Mucosa of stomach (tissue), 1 donor: ENCODE results near the gene ADA.
A peak's percentile ranks its signal among the peaks of the same experiment; 100 is the strongest.
"Not testable (repeated sequence)": the region's sequence is repeated elsewhere in the genome, so short reads cannot be mapped to it uniquely, and the experiment has no call there.

Experiments used
- H3K27me3 ChIP-seq: one replicate; pipeline ENCODE4 v1.7.0; 2013; ENCODE audit warnings: mild to moderate bottlenecking, low read length; ENCODE audit not compliant: control insufficient read depth, insufficient read depth
- H3K36me3 ChIP-seq: one replicate; pipeline ENCODE4 v1.7.0; 2013; ENCODE audit warnings: low read length; ENCODE audit not compliant: control insufficient read depth, insufficient read depth
- H3K4me1 ChIP-seq: one replicate; pipeline ENCODE4 v1.7.0; 2013; ENCODE audit warnings: mild to moderate bottlenecking, low read length; ENCODE audit not compliant: control insufficient read depth, insufficient read depth
- H3K4me3 ChIP-seq: one replicate; pipeline ENCODE4 v1.7.0; 2013; ENCODE audit warnings: low read length
- H3K9ac ChIP-seq: one replicate; pipeline ENCODE4 v1.7.0; 2013; ENCODE audit warnings: mild to moderate bottlenecking, low read length, moderate library complexity
- H3K9me3 ChIP-seq: one replicate; pipeline ENCODE4 v1.7.0; 2013; ENCODE audit warnings: mild to moderate bottlenecking, low read length, moderate library complexity; ENCODE audit not compliant: control insufficient read depth
- donor health status: Pancreatic carcinoma.

Gene ADA

DNA sequence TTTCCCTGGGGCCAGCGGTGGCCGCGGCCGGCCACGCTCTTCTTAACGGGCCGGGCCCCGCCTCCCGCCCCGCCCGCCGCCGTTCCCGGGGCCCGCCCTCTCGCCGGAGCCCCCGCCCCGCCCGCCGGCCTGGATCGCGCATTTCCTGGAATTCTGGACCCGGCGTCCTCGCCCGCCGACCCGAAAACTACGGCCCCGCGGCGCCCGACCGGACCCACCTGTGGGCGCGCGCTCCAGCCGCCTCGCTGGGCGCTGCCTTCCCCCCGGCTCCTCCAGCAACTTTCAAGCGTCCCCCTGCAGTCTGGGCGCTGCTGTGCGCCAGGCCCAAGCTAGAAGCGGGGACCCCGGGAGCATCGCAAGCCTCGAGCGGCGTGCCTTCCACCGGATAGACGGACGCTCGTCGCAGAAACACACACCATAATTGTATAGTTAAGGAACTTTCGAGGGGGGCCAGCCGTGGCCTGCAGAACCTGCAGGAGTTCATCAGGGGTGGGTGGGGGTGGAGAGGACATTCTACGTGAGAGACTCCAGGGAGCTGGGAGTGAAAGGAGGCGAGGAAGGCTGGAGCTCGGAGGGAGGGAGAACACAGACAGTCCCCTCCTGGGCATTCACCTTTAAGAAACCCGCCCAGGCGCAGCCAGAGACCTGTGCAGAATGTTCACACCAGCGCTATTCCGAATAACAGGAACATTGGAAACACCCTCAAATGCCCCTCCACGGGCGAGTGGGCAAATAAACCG lies at the start of gene ADA:
TSS of gene ADA (minus strand) at position 16 of the 740 bp plus-strand sequence. CDS start 92 bp downstream, outside the sequence.
- no peaks in the 10 kb centered on the region for H3K27me3 ChIP-seq
- H3K9ac ChIP-seq: peak within 1 kb of the TSS; percentile 58
- H3K4me1 ChIP-seq: peaks cover 8% of the 10 kb centered on the region
- no peaks in the 10 kb centered on the region for H3K9me3 ChIP-seq
- H3K36me3 ChIP-seq: no peaks in the 10 kb centered on the region
- H3K4me3 ChIP-seq: peak within 1 kb of the TSS; percentile 74

DNA sequence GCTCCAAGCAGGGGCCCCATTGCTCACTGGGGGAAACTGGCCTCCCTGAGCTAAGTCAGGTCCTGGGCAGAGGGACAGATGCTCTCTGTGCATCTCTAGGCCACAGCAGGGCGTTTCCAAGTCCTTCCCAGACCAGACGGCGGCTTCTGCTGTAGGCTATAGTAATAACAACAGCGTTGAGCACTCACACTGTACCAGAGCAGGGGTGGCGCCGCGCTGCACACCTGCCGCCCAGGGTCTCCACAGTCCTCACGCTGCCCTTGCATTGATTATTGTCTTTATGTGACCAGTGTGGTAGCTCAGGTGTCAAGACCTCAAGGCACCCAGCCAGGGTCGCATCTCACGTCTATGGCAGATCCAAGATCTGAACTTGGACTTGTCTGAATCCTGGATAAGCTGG lies 48.8 kb upstream of the ADA start:
- H3K27me3 ChIP-seq: peaks cover 3% of the 10 kb centered on the region
- no peaks in the 10 kb centered on the region for H3K36me3 ChIP-seq
- H3K4me1 ChIP-seq: peaks cover 8% of the 10 kb centered on the region
- H3K4me3 ChIP-seq: no peak overlapping the region
- no peaks in the 10 kb centered on the region for H3K9me3 ChIP-seq
- H3K9ac ChIP-seq: no peak overlapping the region

DNA sequence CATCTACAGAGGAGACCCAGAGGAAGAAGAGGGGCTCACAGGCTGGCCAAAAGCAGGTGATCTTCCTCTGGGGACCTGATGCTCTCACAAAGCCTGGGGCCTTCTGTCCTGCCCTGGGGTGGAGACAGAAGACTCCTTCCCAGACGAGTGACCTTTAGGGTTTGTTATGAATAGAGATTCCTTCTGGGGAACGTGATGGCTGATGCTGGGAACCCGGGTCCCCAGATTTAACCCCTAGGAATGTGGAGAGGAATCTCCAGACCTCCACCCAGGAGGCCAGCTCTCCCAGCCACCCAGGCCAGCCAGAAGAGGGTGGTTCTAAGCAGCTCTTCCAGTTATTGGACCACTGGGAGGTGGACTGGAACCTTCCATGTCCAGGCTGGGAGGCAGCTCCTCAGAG lies 46.9 kb upstream of the ADA start:
- Histone ChIP-seq H3K27me3 (peaks cover 3% of the 10 kb centered on the region), H3K4me3 (no peak overlapping the region), H3K9ac (no peak overlapping the region), H3K9me3 (no peaks in the 10 kb centered on the region), H3K36me3 (no peaks in the 10 kb centered on the region), H3K4me1 (peaks cover 8% of the 10 kb centered on the region)

DNA sequence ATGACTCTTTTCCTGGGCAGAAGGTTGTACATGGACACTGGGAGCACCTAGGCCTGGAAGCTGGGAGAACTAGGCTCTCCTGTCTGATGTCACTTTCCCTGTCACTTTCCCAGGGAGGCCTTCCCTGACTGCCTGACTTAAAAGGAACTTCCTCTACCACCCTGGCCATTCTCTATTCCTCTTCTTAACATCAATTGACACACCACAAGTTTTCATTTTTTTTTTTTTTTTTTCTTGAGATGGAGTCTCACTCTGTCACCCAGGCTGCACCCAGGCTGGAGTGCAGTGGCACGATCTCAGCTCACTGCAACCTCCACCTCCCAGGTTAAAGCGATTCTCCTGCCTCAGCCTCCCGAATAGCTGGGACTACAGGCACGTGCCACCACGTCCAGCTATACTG lies 45.5 kb upstream of the ADA start:
- H3K9ac ChIP-seq, H3K9me3 ChIP-seq, H3K27me3 ChIP-seq, H3K4me1 ChIP-seq, H3K36me3 ChIP-seq, H3K4me3 ChIP-seq: not testable (repeated sequence)

DNA sequence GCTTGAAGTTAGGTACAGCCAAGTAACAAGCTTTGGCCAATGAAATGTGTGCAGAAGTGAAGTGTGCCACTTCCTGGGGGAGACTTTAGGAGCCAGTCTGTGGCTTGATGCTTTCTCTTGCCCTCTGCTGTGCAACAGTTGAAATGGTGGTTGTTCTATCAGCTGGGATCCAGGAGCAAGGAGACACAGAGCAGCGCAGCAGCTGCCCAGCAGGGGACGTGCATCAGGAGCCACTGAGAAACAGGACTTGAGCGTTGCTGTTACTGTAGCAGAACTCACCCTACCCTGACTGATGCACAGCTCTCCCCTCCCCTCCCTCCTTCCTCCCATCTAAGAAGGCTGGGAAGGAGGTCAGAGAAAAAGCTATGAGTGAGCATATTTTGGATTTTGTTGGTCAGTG lies 44.8 kb upstream of the ADA start:
- Histone ChIP-seq H3K9ac (no peak overlapping the region), H3K9me3 (no peaks in the 10 kb centered on the region), H3K4me1 (no peaks in the 10 kb centered on the region), H3K27me3 (no peaks in the 10 kb centered on the region), H3K4me3 (no peak overlapping the region), H3K36me3 (no peaks in the 10 kb centered on the region)

DNA sequence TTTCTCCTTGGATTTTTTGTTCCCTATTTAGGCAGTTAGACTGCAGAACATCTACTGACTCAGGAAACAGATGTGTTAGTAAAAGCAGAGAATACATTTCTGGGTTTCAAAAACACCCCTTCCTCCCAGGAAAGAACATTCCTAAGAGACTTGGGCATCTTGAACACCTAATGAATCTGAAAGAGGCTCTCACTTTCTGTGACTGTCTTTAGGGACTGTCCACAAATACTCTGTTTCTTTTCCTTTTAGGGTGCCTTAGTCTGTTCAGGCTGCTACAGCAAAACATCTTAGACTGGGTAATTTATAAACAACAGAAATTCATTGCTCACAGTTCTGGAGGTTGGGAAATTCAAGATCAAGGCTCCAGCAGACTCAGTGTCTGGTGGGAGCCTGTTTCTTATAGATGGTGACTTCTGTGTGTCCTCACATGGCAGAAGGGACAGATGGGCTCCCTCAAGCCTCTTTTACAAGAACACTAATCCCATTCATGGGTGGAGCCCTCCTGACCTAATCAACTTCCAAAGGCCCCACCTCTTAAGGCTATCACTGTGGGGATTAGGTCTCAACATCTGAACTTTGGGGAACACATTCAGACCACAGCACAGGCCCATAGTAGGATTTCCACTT lies 44.3 kb upstream of the ADA start:
- no peaks in the 10 kb centered on the region for H3K36me3 ChIP-seq
- H3K9me3 ChIP-seq: no peaks in the 10 kb centered on the region
- H3K4me1 ChIP-seq: no peaks in the 10 kb centered on the region
- H3K9ac ChIP-seq: no peak overlapping the region
- no peak overlapping the region for H3K4me3 ChIP-seq
- H3K27me3 ChIP-seq: no peaks in the 10 kb centered on the region

DNA sequence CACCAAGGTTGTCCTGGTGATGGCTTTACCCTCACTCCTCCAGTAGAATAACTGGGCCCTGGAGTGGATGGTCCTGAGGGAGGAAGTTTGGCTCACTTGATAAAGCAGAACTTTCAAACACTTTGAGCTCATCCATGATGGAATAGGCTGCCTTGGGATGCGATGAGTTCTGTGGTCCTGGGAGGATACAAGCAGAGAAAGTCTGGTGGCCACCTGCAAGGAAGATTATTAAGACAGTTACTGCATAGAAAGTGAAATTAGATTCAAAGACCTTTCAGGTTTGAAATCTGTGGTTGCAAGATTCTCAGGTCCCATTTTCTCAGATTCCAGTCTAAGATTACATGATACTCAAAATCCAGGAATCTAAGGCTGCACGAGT lies 43.8 kb upstream of the ADA start:
- Histone ChIP-seq H3K27me3 (no peaks in the 10 kb centered on the region), H3K4me1 (no peaks in the 10 kb centered on the region), H3K9ac (no peak overlapping the region), H3K4me3 (no peak overlapping the region), H3K9me3 (no peaks in the 10 kb centered on the region), H3K36me3 (no peaks in the 10 kb centered on the region)

DNA sequence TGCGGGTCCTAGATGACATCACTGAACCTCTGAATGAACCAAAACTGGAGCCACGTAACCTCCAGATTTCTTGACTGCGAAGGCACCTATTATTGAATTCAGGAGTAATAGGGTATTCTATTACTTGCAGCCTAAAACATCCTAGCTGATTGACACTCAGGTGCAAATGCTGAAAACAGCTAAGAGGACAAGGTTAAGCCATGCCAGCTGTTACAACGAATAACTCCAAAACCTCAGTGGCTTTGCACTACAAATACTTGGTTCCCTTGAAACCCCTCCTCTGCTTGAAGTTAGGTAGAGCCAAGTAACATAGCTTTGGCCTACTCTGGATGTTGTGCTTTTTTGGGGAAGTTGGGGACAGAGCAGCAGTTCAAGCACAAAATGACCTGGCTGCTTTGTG lies 42.7 kb upstream of the ADA start:
- Histone ChIP-seq H3K27me3 (no peaks in the 10 kb centered on the region), H3K9me3 (no peaks in the 10 kb centered on the region), H3K9ac (no peak overlapping the region), H3K36me3 (no peaks in the 10 kb centered on the region), H3K4me3 (no peak overlapping the region), H3K4me1 (no peaks in the 10 kb centered on the region)

DNA sequence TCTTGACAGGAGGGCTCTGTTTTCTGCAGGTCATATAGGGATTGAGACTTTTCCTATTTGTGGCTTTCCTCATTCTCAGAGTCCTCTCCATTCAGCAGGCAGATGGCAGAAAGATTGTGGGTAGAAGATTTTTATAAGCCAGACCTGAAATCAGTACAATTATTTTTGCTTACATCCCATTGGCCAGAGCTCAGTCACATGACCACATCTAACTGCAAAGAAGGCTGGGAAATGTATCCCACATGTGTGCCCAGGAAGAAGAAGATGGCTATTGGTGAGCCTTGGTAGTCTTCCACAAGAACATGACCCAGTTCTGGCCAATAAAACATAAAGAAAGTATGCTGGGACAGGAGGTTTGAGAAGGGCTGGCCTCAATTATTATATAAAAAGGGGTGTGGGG lies 42.1 kb upstream of the ADA start:
- Histone ChIP-seq H3K4me3 (no peak overlapping the region), H3K9me3 (no peaks in the 10 kb centered on the region), H3K36me3 (no peaks in the 10 kb centered on the region), H3K4me1 (no peaks in the 10 kb centered on the region), H3K27me3 (no peaks in the 10 kb centered on the region), H3K9ac (no peak overlapping the region)

DNA sequence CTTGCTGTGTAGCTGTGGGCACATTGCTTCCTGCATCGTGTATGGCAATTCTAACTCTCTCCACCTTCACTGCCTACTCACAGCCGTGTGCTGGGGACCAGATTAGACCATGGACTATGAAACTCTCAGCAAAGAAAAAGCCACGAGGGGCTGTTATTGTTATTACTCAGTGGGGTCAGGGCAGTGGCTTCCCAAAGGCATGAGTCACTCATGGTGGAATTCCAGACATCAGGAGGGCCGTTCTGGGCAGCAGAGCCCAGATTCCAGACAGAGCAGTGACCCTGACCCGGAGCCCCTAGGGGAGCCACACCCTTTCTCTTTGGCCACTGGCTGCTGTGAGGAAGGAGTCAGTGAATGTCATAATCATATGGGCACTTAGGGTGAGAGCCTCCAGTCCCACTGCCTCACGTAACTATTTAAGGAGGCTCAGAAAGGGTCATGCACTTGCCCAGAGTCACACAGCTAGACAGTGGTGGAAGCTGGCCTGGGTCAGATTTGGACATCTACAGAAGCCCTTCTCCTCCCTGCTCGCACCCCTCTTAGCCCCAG lies 41.5 kb upstream of the ADA start:
- H3K9ac ChIP-seq: no peak overlapping the region

DNA sequence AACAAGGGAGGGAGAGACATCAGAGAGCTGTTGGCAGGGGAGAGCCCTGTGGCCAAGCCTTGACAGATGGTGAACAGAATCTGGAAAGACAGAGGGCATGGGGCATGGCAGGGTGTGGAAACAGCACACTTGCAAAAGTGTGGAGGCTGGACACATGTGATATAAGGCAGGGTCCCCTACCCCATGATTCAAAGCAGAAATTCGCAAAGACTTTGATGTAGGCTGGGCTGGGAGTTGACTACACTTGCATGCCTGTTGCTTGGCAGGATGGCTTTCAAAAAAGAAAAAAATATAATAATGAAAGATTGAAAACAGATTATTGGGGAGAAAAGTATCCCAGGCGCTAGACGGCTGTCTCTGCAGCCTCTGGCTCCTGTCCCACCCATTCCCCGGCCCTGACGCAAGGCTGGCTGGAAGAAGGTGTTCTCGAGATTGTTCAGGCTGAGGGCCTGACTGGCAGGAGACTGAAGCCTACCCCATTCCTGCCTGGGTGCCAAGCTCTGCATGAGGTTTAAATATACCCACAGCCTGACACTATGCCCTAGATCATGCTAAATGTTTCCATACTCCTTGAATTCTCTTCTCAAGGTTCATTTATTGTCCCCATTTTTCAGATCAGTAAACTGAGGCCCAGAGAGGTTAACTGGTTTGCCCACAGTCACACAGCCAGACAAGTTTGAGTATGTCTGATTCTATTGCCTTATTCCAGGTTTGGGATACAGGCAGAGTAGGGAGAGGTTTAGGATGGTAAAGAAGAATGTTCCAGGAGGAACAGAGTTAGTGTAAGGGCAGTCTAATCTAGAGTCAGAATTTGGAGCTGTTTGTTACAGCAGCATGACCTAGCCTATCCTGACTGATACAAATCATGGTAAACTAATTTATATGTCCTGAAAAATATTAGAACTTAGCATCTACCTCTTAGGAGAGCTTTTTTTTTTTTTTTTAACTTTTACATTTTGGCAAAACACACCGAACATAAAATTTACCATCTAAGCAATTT lies 40.2 kb upstream of the ADA start:
- H3K9me3 ChIP-seq: no peaks in the 10 kb centered on the region
- no peak overlapping the region for H3K4me3 ChIP-seq
- H3K9ac ChIP-seq: no peak overlapping the region
- no peaks in the 10 kb centered on the region for H3K36me3 ChIP-seq
- no peaks in the 10 kb centered on the region for H3K27me3 ChIP-seq
- H3K4me1 ChIP-seq: no peaks in the 10 kb centered on the region

More for the DNA sequence above, 41.5 kb upstream of the ADA start:
- H3K4me1 ChIP-seq: no peaks in the 10 kb centered on the region
- no peak overlapping the region for H3K4me3 ChIP-seq
- H3K27me3 ChIP-seq: no peaks in the 10 kb centered on the region
- no peaks in the 10 kb centered on the region for H3K36me3 ChIP-seq
- no peaks in the 10 kb centered on the region for H3K9me3 ChIP-seq
